Skeletal muscle cell (primary cell): ENCODE results near the gene NRSN1.

Source experiments
- DNase-seq: peaks from one replicate; pipeline ENCODE4 v3.0.0-alpha.2; 2010; ENCODE audit warnings: low read depth
- H3K4me3 ChIP-seq: 2 replicates; pipeline ENCODE4 v1.5.1; 2011; ENCODE audit warnings: low read depth, mild to moderate bottlenecking, control low read depth, low read length, moderate library complexity

The NRSN1 gene

GRCh38 chr6:24195836-24196597 lies 70.0 kb downstream of the NRSN1 start:
- H3K4me3 ChIP-seq, result no peak overlapping the region
- DNase-seq, result no peak
